GM21515 (cell line): ENCODE data around the gene SAA4.
"Not testable (repeated sequence)": the region's sequence is repeated elsewhere in the genome, so short reads cannot be mapped to it uniquely, and the experiment has no call there.

ENCODE experiments used
- ATAC-seq: cut with Tn5 transposase; IDR thresholded peaks from one replicate; pipeline ENCODE4 v1.9.1; 2021; ENCODE audit not compliant: unreplicated experiment

Gene SAA4

DNA sequence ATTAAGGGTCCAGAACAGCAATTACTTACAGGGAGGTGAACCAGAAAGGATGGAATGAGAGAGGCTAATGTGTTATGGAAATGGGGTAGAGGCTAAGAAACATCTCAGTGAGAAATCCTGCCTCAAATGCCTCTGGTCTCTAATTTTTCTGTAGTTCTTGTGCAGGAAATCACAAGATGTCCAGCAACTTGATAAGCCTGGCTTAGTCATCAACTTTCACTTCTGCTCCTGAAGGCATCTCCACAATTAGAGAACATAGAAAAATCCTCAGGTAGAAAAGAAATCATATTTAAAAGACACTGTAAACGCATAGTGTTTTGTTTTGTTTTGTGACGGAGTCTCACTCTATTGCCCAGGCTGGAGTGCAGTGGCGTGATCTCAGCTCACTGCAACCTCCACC, 45.2 kb downstream of the SAA4 start:
- no peak for ATAC-seq

DNA sequence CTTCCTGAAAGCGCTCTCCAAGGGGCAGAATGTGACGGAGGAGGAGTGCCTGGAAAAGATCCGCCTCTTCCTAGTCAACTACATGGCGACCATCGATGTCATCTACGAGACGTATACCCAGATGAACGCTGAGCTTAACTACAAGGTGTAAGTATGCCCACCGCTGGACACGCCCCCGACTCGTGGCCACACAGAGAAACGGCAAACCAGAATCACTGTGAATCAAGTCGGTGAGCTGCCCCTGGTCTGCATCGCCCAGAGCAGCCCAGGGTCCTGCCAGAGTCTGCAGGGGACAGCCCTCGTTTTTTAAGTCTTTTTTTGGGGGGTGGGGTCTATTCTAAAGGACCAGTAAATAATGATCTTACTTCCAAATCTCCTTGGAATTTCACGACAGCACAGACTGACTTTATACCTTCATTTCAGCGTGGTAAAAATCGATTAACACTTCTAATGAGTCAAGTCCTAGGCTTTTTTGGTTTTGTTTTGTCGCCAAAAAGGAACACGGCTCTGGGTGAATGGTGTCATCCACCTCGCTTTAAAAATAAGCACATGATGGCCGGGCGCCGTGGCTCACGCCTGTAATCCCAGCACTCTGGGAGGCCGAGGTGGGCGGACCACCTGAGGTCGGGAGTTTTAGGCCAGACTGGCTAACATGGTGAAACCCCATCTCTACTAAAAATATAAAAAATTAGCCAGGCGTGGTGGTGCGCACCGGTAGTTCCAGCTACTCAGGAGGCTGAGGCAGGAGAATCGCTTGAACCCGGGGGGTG, 46.9 kb downstream of the SAA4 start:
- ATAC-seq: not testable (repeated sequence)

DNA sequence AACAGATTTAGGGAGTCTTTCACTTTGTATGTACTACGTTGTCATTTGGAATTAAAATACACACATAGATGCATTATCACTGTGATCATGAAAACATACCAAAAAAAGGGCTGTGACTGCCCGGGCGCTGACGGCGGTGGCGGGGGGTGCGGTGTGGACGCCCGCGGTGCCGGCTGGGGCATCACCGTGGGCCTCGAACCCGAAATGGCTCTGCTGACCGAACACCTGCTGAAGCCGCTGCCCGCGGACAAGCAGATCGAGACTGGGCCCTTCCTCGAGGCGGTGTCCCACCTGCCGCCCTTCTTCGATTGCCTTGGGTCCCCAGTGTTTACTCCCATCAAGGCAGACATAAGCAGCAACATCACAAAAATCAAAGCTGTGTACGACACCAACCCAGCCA, 47.8 kb downstream of the SAA4 start:
- ATAC-seq: no peak
